ENCODE results near the gene SCN1B.
A peak's percentile ranks its signal among the peaks of the same experiment; 100 is the strongest.
"Not testable (repeated sequence)": the region's sequence is repeated elsewhere in the genome, so short reads cannot be mapped to it uniquely, and the experiment has no call there.

Gene SCN1B

DNA sequence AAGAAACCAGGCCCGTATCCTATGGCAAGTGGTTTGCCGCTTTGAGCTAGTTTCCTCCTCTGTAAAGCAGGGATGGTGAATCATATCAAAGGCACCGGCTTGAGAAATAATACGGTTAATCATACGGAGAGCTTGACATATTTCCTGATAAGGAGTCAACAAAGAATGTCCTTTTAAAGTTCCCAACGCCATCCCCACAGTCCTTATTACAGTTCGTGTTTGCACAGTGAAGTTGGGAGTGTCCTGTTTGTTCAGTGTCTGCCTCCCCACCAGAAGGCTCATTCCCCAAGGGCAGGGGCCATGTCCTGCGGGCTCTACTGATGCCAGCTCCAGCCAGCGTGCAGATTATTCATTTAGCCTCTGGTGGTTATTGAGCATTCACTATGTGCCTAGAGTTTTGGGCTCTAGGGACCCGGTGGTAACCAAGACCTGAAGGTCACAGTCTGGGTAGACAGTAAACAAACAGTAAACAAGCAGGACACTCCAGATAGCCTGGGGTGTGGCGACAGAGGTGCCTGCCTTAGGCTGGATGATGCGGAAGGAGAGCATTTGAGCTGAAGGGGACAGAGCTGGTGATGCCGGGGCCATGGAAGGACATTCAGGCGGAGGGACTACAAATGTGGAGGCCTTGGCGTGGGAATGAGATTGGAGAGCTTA is 23.8 kb upstream of the SCN1B start:
- peaks cover 37 to 79% of the 10 kb centered on the region in 2 donors for H3K36me3 ChIP-seq (replicated peaks in 1 of 2; ENCODE audit: control insufficient read depth in 2 of 2, insufficient read depth in 2 of 2, low read length in 2 of 2)
- H2BK15ac ChIP-seq (ENCODE audit: low read length) = no peak overlapping the region
- no peak overlapping the region for H3K4ac ChIP-seq (ENCODE audit: low read length)

DNA sequence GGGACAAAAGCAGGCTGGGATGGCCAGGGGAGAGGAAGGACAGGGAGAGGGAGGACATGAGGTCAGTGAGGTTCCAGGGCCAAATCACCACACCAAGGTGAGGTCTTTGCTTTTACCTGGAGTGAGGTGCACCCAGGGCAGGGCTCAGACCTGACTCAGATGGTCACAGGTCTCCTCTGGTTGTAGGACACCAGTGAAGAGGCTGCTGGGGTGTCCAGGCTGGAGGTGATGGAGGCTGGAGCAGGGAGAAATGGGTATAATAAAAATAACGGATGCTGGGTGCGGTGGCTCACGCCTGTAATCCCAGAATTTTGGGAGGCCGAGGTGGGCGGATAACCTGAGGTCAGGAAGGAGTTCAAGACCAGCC is 23.3 kb upstream of the SCN1B start:
- Histone ChIP-seq H3K79me1 (ENCODE audit: low read depth, low read length) (peaks cover 25% of the 10 kb centered on the region), H3K4me1 (ENCODE audit: control insufficient read depth in 2 of 2, insufficient read depth in 1 of 2, low read depth in 1 of 2, low read length in 2 of 2) (peaks cover 0 to 8% of the 10 kb centered on the region in 2 donors), H2AFZ (ENCODE audit: low read length) (no peak overlapping the region), H4K8ac (ENCODE audit: low read depth, low read length) (no peak overlapping the region), H3K4me3 (ENCODE audit: low read length in 2 of 2) (no peak overlapping the region), H2BK15ac (ENCODE audit: low read length) (no peak overlapping the region), H2BK12ac (ENCODE audit: low read length) (no peak overlapping the region), H3K23ac (ENCODE audit: low read depth, low read length, poor library complexity) (peak overlapping the region; percentile 75), H4K91ac (ENCODE audit: low read depth, low read length, poor library complexity) (no peak overlapping the region), H3K27ac (replicated peaks; ENCODE audit: low read length) (no peak overlapping the region), H2BK5ac (ENCODE audit: low read length) (no peak overlapping the region), H3K9me3 (replicated peaks in 1 of 2; ENCODE audit: control insufficient read depth in 2 of 2, insufficient read depth in 1 of 2, low read depth in 1 of 2, low read length in 2 of 2) (no peaks in the 10 kb centered on the region), H3K14ac (ENCODE audit: low read length) (peak overlapping the region; percentile 31), H3K36me3 (replicated peaks in 1 of 2; ENCODE audit: control insufficient read depth in 2 of 2, insufficient read depth in 2 of 2, low read length in 2 of 2) (peaks cover 39 to 81% of the 10 kb centered on the region in 2 donors), H3K4me2 (ENCODE audit: insufficient read depth, low read length, poor library complexity, severe bottlenecking) (no peak overlapping the region), H3K27me3 (ENCODE audit: control insufficient read depth in 3 of 3, insufficient read depth in 3 of 3, low read depth in 1 of 3, low read length in 3 of 3) (no peaks in the 10 kb centered on the region), H2AK5ac (ENCODE audit: low read depth, low read length) (no peak overlapping the region), H2BK120ac (ENCODE audit: low read depth, low read length) (no peak overlapping the region), H3K18ac (ENCODE audit: low read length) (no peak overlapping the region), H3K9ac (ENCODE audit: low read depth, low read length, poor library complexity) (no peak overlapping the region), H3K4ac (ENCODE audit: low read length) (no peak overlapping the region)
- no CpG with 5 or more reads among the region's 5 CpGs for WGBS, 2 donors (ENCODE audit: extremely low coverage in 2 of 2, insufficient read length in 2 of 2, insufficient replicate concordance in 1 of 2)
- no peak for DNase-seq (ENCODE audit: low spot score)

More for the DNA sequence above, 23.8 kb upstream of the SCN1B start:
- H3K27me3 ChIP-seq (ENCODE audit: control insufficient read depth in 3 of 3, insufficient read depth in 3 of 3, low read depth in 1 of 3, low read length in 3 of 3) = no peaks in the 10 kb centered on the region
- H2BK120ac ChIP-seq (ENCODE audit: low read depth, low read length) = no peak overlapping the region
- H3K23ac ChIP-seq (ENCODE audit: low read depth, low read length, poor library complexity) = peak overlapping the region; percentile 75
- no peak overlapping the region for H3K4me3 ChIP-seq (ENCODE audit: low read length in 2 of 2)
- peak overlapping the region; percentile 31 for H3K14ac ChIP-seq (ENCODE audit: low read length)
- H3K79me1 ChIP-seq (ENCODE audit: low read depth, low read length) = peaks cover 25% of the 10 kb centered on the region
- no peak overlapping the region for H3K4me2 ChIP-seq (ENCODE audit: insufficient read depth, low read length, poor library complexity, severe bottlenecking)
- no peak overlapping the region for H2BK5ac ChIP-seq (ENCODE audit: low read length)
- H4K8ac ChIP-seq (ENCODE audit: low read depth, low read length) = no peak overlapping the region
- WGBS, 2 donors (ENCODE audit: extremely low coverage in 2 of 2, insufficient read length in 2 of 2, insufficient replicate concordance in 1 of 2) = no CpG with 5 or more reads among the region's 15 CpGs
- no peak overlapping the region for H3K18ac ChIP-seq (ENCODE audit: low read length)
- H3K4me1 ChIP-seq (ENCODE audit: control insufficient read depth in 2 of 2, insufficient read depth in 1 of 2, low read depth in 1 of 2, low read length in 2 of 2) = peaks cover 0 to 11% of the 10 kb centered on the region in 2 donors
- H2AFZ ChIP-seq (ENCODE audit: low read length) = no peak overlapping the region
- no peak overlapping the region for H3K9ac ChIP-seq (ENCODE audit: low read depth, low read length, poor library complexity)
- no peak overlapping the region for H3K27ac ChIP-seq (replicated peaks; ENCODE audit: low read length)
- no peak for DNase-seq (ENCODE audit: low spot score)
- no peak overlapping the region for H2AK5ac ChIP-seq (ENCODE audit: low read depth, low read length)
- no peaks in the 10 kb centered on the region for H3K9me3 ChIP-seq (replicated peaks in 1 of 2; ENCODE audit: control insufficient read depth in 2 of 2, insufficient read depth in 1 of 2, low read depth in 1 of 2, low read length in 2 of 2)
- no peak overlapping the region for H4K91ac ChIP-seq (ENCODE audit: low read depth, low read length, poor library complexity)
- no peak overlapping the region for H2BK12ac ChIP-seq (ENCODE audit: low read length)

DNA sequence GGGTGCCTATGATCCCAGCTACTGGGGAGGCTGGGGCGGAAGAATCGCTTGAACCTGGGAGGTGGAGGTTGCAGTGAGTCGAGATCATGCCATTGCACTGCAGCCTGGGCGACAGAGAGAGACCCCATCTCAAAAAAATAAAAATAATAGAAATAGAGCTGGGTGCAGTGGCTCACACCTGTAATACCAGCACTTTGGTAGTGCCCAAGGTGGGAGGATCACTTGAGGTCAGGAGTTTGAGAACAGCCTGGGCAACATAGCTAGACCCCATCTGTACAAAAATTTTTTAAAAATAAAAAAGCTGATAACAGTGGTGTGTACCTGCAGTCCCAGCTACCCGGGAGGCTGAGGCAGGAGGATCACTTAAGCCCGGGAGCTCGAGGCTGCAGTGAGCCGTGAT is 22.8 kb upstream of the SCN1B start:
- H3K18ac ChIP-seq (ENCODE audit: low read length); H3K14ac ChIP-seq (ENCODE audit: low read length); H3K9ac ChIP-seq (ENCODE audit: low read depth, low read length, poor library complexity); H3K4me1 ChIP-seq (ENCODE audit: control insufficient read depth in 2 of 2, insufficient read depth in 1 of 2, low read depth in 1 of 2, low read length in 2 of 2); H4K91ac ChIP-seq (ENCODE audit: low read depth, low read length, poor library complexity); H3K23ac ChIP-seq (ENCODE audit: low read depth, low read length, poor library complexity); H3K9me3 ChIP-seq (replicated peaks in 1 of 2; ENCODE audit: control insufficient read depth in 2 of 2, insufficient read depth in 1 of 2, low read depth in 1 of 2, low read length in 2 of 2); H4K8ac ChIP-seq (ENCODE audit: low read depth, low read length); H3K4ac ChIP-seq (ENCODE audit: low read length); H2BK12ac ChIP-seq (ENCODE audit: low read length); H3K4me2 ChIP-seq (ENCODE audit: insufficient read depth, low read length, poor library complexity, severe bottlenecking); H3K4me3 ChIP-seq (ENCODE audit: low read length in 2 of 2); H2BK5ac ChIP-seq (ENCODE audit: low read length); H3K27ac ChIP-seq (replicated peaks; ENCODE audit: low read length); H2BK120ac ChIP-seq (ENCODE audit: low read depth, low read length); DNase-seq (ENCODE audit: low spot score); H3K27me3 ChIP-seq (ENCODE audit: control insufficient read depth in 3 of 3, insufficient read depth in 3 of 3, low read depth in 1 of 3, low read length in 3 of 3); H2BK15ac ChIP-seq (ENCODE audit: low read length); H2AFZ ChIP-seq (ENCODE audit: low read length); H2AK5ac ChIP-seq (ENCODE audit: low read depth, low read length): not testable (repeated sequence)
- Histone ChIP-seq H3K36me3 (replicated peaks in 1 of 2; ENCODE audit: control insufficient read depth in 2 of 2, insufficient read depth in 2 of 2, low read length in 2 of 2) (peaks cover 40 to 82% of the 10 kb centered on the region in 2 donors), H3K79me1 (ENCODE audit: low read depth, low read length) (peaks cover 23% of the 10 kb centered on the region)
- no CpG with 5 or more reads among the region's 8 CpGs for WGBS, 2 donors (ENCODE audit: extremely low coverage in 2 of 2, insufficient read length in 2 of 2, insufficient replicate concordance in 1 of 2)

DNA sequence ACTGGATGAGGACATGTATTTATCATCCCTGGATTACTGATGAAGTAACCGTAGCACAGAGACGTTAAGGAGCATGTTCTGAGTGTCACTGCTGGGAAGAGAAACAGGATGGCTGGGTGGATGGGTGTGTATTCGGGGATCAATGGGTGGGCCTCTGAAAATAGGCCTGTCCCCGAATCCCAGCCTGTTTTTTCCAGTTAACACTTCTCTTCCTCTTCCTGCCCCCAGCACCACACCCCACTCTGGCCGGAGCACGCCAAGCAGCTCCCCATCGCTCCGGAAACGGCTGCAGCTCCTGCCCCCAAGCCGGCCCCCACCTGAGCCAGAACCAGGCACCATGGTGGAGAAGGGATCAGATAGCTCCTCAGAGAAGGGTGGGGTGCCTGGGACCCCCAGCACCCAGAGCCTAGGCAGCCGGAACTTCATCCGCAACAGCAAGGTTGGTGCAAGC is 21.4 kb upstream of the SCN1B start:
- no peak overlapping the region for H2BK12ac ChIP-seq (ENCODE audit: low read length)
- no peak overlapping the region for H2AFZ ChIP-seq (ENCODE audit: low read length)
- DNase-seq (ENCODE audit: low spot score) = no peak
- H4K8ac ChIP-seq (ENCODE audit: low read depth, low read length) = no peak overlapping the region
- peaks cover 0 to 2% of the 10 kb centered on the region in 2 donors for H3K9me3 ChIP-seq (replicated peaks in 1 of 2; ENCODE audit: control insufficient read depth in 2 of 2, insufficient read depth in 1 of 2, low read depth in 1 of 2, low read length in 2 of 2)
- H2BK15ac ChIP-seq (ENCODE audit: low read length) = no peak overlapping the region
- no peak overlapping the region for H2AK5ac ChIP-seq (ENCODE audit: low read depth, low read length)
- no peak overlapping the region for H3K4me3 ChIP-seq (ENCODE audit: low read length in 2 of 2)
- H3K14ac ChIP-seq (ENCODE audit: low read length) = no peak overlapping the region
- no CpG with 5 or more reads among the region's 12 CpGs for WGBS, 2 donors (ENCODE audit: extremely low coverage in 2 of 2, insufficient read length in 2 of 2, insufficient replicate concordance in 1 of 2)
- H3K4me1 ChIP-seq (ENCODE audit: control insufficient read depth in 2 of 2, insufficient read depth in 1 of 2, low read depth in 1 of 2, low read length in 2 of 2) = no peaks in the 10 kb centered on the region
- H3K18ac ChIP-seq (ENCODE audit: low read length) = no peak overlapping the region
- H3K36me3 ChIP-seq (replicated peaks in 1 of 2; ENCODE audit: control insufficient read depth in 2 of 2, insufficient read depth in 2 of 2, low read length in 2 of 2) = peaks cover 45 to 82% of the 10 kb centered on the region in 2 donors
- no peak overlapping the region for H4K91ac ChIP-seq (ENCODE audit: low read depth, low read length, poor library complexity)
- H3K27me3 ChIP-seq (ENCODE audit: control insufficient read depth in 3 of 3, insufficient read depth in 3 of 3, low read depth in 1 of 3, low read length in 3 of 3) = no peaks in the 10 kb centered on the region
- H3K4ac ChIP-seq (ENCODE audit: low read length) = no peak overlapping the region
- no peak overlapping the region for H3K27ac ChIP-seq (replicated peaks; ENCODE audit: low read length)
- no peak overlapping the region for H3K9ac ChIP-seq (ENCODE audit: low read depth, low read length, poor library complexity)
- H2BK120ac ChIP-seq (ENCODE audit: low read depth, low read length) = no peak overlapping the region
- H3K23ac ChIP-seq (ENCODE audit: low read depth, low read length, poor library complexity) = peak overlapping the region; percentile 50
- no peak overlapping the region for H3K4me2 ChIP-seq (ENCODE audit: insufficient read depth, low read length, poor library complexity, severe bottlenecking)
- peaks cover 25% of the 10 kb centered on the region for H3K79me1 ChIP-seq (ENCODE audit: low read depth, low read length)
- no peak overlapping the region for H2BK5ac ChIP-seq (ENCODE audit: low read length)
